K562 (cell line): Measurements from ENCODE around the gene ATP10B. TPM values are rescaled to one million over a fixed set of nuclear protein-coding genes. Genes with fewer than 3 reads are reported as not detected.

Experiments
- ATAC-seq: fragments of 200-7000 bp; cut with Tn5 transposase; 3 replicates; pipeline ENCODE4 v1.9.1; 2020; ENCODE audit warnings: moderate library complexity
- BruUV-seq: library from RNA; stranded (reverse); fragments of 400-500 nt; replicated peaks from 2 replicates; lab custom pipeline; 2021; lab: Mats Ljungman, UMichigan
- CTCF ChIA-PET: fragments of 300-600 bp; formaldehyde crosslinking; extraction: SDS; loops from one replicate; lab custom pipeline; 2021; ENCODE audit warnings: low intra/inter-chr PET ratio; lab: Yijun Ruan, JAX
- POLR2A ChIA-PET: fragments of 300-600, 350-650 bp; sonication (Branson Sonifier 250); formaldehyde crosslinking; extraction: SDS; loops from one replicate; lab custom pipeline; 2021; ENCODE audit warnings: antibody characterized with exemption, inconsistent platforms; lab: Yijun Ruan, JAX
- DNase-seq, 4 experiments: peaks; one replicate each; pipeline versions ENCODE4 v3.0.0 to v3.0.0-alpha.2; 2011 to 2018; ENCODE audit warnings: low spot score in 3 of 4, mixed read lengths in 3 of 4; ENCODE audit errors: extremely low read depth in 1 of 4
- FAIRE-seq: peaks from 2 replicates; lab custom pipeline; 2011; peaks lifted over from hg19 to GRCh38; lab: Jason Lieb, UNC
- H2AFZ ChIP-seq: 2 replicates; pipeline ENCODE4 v1.6.0; 2011; ENCODE audit warnings: low read depth, low read length, control low read depth, inconsistent platforms
- H3K27ac ChIP-seq: fragments of 200-600 bp; 3 replicates; pipeline ENCODE4 v1.8.0; 2011; ENCODE audit warnings: low read depth, mild to moderate bottlenecking, control low read depth, inconsistent platforms, low read length, moderate library complexity, mixed read lengths; ENCODE audit errors: extremely low read depth
- H3K27me3 ChIP-seq, 2 experiments: fragments of 300-600 bp in 1 of 2; 2 replicates in 1 of 2; 3 replicates in 1 of 2; pipeline versions ENCODE4 v1.6.0 to v1.8.0; 2011; ENCODE audit warnings: inconsistent platforms in 2 of 2, low read length in 2 of 2, mild to moderate bottlenecking in 1 of 2, mixed read lengths in 1 of 2, moderate library complexity in 1 of 2; ENCODE audit not compliant: control insufficient read depth in 2 of 2, insufficient read depth in 2 of 2
- H3K36me3 ChIP-seq: fragments of 300-600 bp; 3 replicates; pipeline ENCODE4 v1.8.0; 2011; ENCODE audit warnings: mild to moderate bottlenecking, low read length, inconsistent platforms; ENCODE audit not compliant: control insufficient read depth, insufficient read depth
- H3K4me1 ChIP-seq, 2 experiments: fragments of 200-600 bp in 1 of 2; replicated peaks in 1 of 2; 2 replicates in 1 of 2; 3 replicates in 1 of 2; pipeline versions ENCODE4 v1.5.1 to v1.8.0; 2011; ENCODE audit warnings: inconsistent platforms in 2 of 2, low read length in 2 of 2, mild to moderate bottlenecking in 1 of 2, mixed read lengths in 1 of 2, moderate library complexity in 1 of 2; ENCODE audit not compliant: control insufficient read depth in 2 of 2, insufficient read depth in 2 of 2
- H3K4me2 ChIP-seq: 2 replicates; pipeline ENCODE4 v1.6.1; 2011; ENCODE audit warnings: low read length, control low read depth, inconsistent platforms, mixed read lengths; ENCODE audit not compliant: insufficient read depth
- H3K4me3 ChIP-seq: fragments of 200-600 bp; sonication (generic), shearing (Covaris generic); 2 replicates; pipeline ENCODE4 v1.5.1; 2016; ENCODE audit warnings: control low read depth, inconsistent platforms
- H3K79me2 ChIP-seq: fragments of 200-600 bp; 3 replicates; pipeline ENCODE4 v1.8.0; 2011; ENCODE audit warnings: low read length, inconsistent platforms; ENCODE audit not compliant: control insufficient read depth, insufficient read depth
- H3K9ac ChIP-seq, 2 experiments: 2 replicates each; pipeline versions ENCODE4 v1.6.0 to v1.6.1; 2011; ENCODE audit warnings: low read depth in 2 of 2, low read length in 2 of 2, control low read depth in 1 of 2, inconsistent platforms in 1 of 2, mild to moderate bottlenecking in 1 of 2, mixed read lengths in 1 of 2; ENCODE audit not compliant: insufficient read depth in 1 of 2
- H3K9me1 ChIP-seq: one replicate; pipeline ENCODE4 v1.6.0; 2011; ENCODE audit warnings: inconsistent platforms, mild to moderate bottlenecking, low read length, moderate library complexity; ENCODE audit not compliant: control insufficient read depth, insufficient read depth
- H3K9me3 ChIP-seq: replicated peaks from 2 replicates; pipeline ENCODE4 v1.5.1; 2011; ENCODE audit warnings: low read depth, low read length, inconsistent platforms; ENCODE audit not compliant: control insufficient read depth, insufficient read depth
- H4K20me1 ChIP-seq: replicated peaks from 2 replicates; pipeline ENCODE4 v1.6.1; 2011; ENCODE audit warnings: low read length, inconsistent platforms, mixed read lengths; ENCODE audit not compliant: control insufficient read depth, insufficient read depth
- ATF1 ChIP-seq, 2 experiments: fragments of 450-650 bp in 1 of 2; IDR thresholded peaks; 2 replicates each; pipeline ENCODE4 v1.6.1; 2016; ENCODE audit warnings: missing compliant biosample characterization in 1 of 2, missing genetic modification characterization in 1 of 2
- FOXA1 ChIP-seq: fragments of 450-650 bp; IDR thresholded peaks from 2 replicates; pipeline ENCODE4 v1.6.1; 2016; ENCODE audit warnings: mild to moderate bottlenecking, borderline replicate concordance
- GTF3C2 ChIP-seq: IDR thresholded peaks from 3 replicates; pipeline ENCODE4 v1.6.1; 2011; ENCODE audit warnings: borderline replicate concordance, mild to moderate bottlenecking, moderate library complexity; ENCODE audit not compliant: insufficient read length; ENCODE audit errors: extremely low read depth
- HDAC2 ChIP-seq: fragments of 450-650 bp; IDR thresholded peaks from 2 replicates; pipeline ENCODE4 v1.6.1; 2016; ENCODE audit warnings: mild to moderate bottlenecking
- POLR2B ChIP-seq: fragments of 450-650 bp; IDR thresholded peaks from 2 replicates; pipeline ENCODE4 v1.6.1; 2018; ENCODE audit warnings: low read depth; ENCODE audit not compliant: partially characterized antibody
- SIX5 ChIP-seq, 2 experiments: IDR thresholded peaks; 2 replicates each; pipeline ENCODE4 v1.6.1; 2011; ENCODE audit warnings: low read length in 2 of 2, borderline replicate concordance in 1 of 2, low read depth in 1 of 2, mild to moderate bottlenecking in 1 of 2, moderate library complexity in 1 of 2; ENCODE audit not compliant: insufficient read depth in 1 of 2
- TBP ChIP-seq: optimal IDR thresholded peaks from 2 replicates; pipeline ENCODE3; 2011; ENCODE audit warnings: low read depth, low read length, improper control_type of control experiment
- ZFP30 ChIP-seq: fragments of 250-450 bp; sonication (Bioruptor Pico); IDR thresholded peaks from 2 replicates; pipeline ENCODE4 v1.8.0; 2022; ENCODE audit warnings: moderate library complexity, mild to moderate bottlenecking, inconsistent platforms, borderline replicate concordance
- ZNF232 ChIP-seq: sonication (generic); formaldehyde crosslinking; IDR thresholded peaks from 2 replicates; pipeline ENCODE4 v1.8.0; 2022; ENCODE audit warnings: mild to moderate bottlenecking, missing genetic modification reagents
- ZNF699 ChIP-seq: fragments of 250-450 bp; sonication (Bioruptor Pico); IDR thresholded peaks from 2 replicates; pipeline ENCODE4 v1.8.0; 2021; ENCODE audit warnings: mild to moderate bottlenecking, moderate library complexity; ENCODE audit not compliant: insufficient replicate concordance
- WGBS: fragments of 100-300 bp; shearing (Covaris generic); methylation state at CpG from one replicate; pipeline ENCODE4 v1.1.6; 2016; ENCODE audit warnings: low coverage, mixed read lengths; ENCODE audit not compliant: insufficient coverage; ENCODE audit errors: missing lambda C conversion rate; 5-methylcytosine and 5-hydroxymethylcytosine counted together
- in situ Hi-C: fragments of 300-500 bp; cut with MboI; formaldehyde crosslinking; loops from 4 replicates; pipeline ENCODE4 v1.15.0; 2018; ENCODE audit warnings: inconsistent platforms, mixed read lengths
- intact Hi-C: fragments of 100-400 bp; cut with micrococcal nuclease; formaldehyde crosslinking; loops from 2 replicates; pipeline ENCODE4 v1.14.2; 2022
- polyA plus RNA-seq, 8 experiments: library from polyadenylated mRNA; depleted of rRNA in 4 of 8; stranded (reverse) in 5 of 8; unstranded in 3 of 8; fragments of >200 nt; fragmentation: Nextera tagmentation in 2 of 8; fragmentation: Illumina TruSeq in 1 of 8; extraction: Ambion mirVana in 2 of 8; extraction: Trizol in 1 of 8; gene quantifications; 2 replicates each; pipeline versions ENCODE4 v1.2.1 to v1.2.3, GENCODE V29; 2011 to 2014; ENCODE audit warnings: inconsistent platforms in 1 of 8, missing spikeins in 1 of 8
- total RNA-seq, 7 experiments: library from RNA; depleted of rRNA in 6 of 7; stranded (reverse); fragments of >200 nt in 6 of 7; fragmentation: Illumina TruSeq in 2 of 7; extraction: Trizol in 2 of 7; gene quantifications; 2 replicates each; pipeline versions ENCODE4 v1.2.1 to v1.2.3, GENCODE V29; 2011 to 2021; ENCODE audit warnings: low replicate concordance in 1 of 7
- TF ChIP-seq, protein P1 (sequence below): fragments of 450-650 bp; IDR thresholded peaks from 2 replicates; pipeline ENCODE4 v1.7.0; 2016; ENCODE audit warnings: borderline replicate concordance
- TF ChIP-seq, protein P2 (sequence below): sonication (generic); formaldehyde crosslinking; IDR thresholded peaks from 2 replicates; pipeline ENCODE4 v1.8.1; 2023; ENCODE audit warnings: mild to moderate bottlenecking, missing genetic modification reagents, moderate library complexity
- TF ChIP-seq, protein P3 (sequence below): sonication (generic); IDR thresholded peaks from 2 replicates; pipeline ENCODE4 v1.6.1; 2016
- TF ChIP-seq, protein P4 (sequence below), 2 experiments: IDR thresholded peaks; 2 replicates each; pipeline ENCODE4 v1.6.1; 2011; ENCODE audit warnings: borderline replicate concordance in 1 of 2, control low read depth in 1 of 2, low read depth in 1 of 2, low read length in 1 of 2, mild to moderate bottlenecking in 1 of 2, mixed read lengths in 1 of 2, moderate library complexity in 1 of 2; ENCODE audit not compliant: insufficient read depth in 1 of 2, insufficient read length in 1 of 2, poor library complexity in 1 of 2, severe bottlenecking in 1 of 2; ENCODE audit errors: extremely low read depth in 1 of 2

Gene ATP10B
- total and polyA plus RNA-seq, 9 of the 15 experiments (the other 6 are each of a cell fraction or from before 2014, with no cell fraction given): 0.04 TPM; not detected in 8

DNA sequence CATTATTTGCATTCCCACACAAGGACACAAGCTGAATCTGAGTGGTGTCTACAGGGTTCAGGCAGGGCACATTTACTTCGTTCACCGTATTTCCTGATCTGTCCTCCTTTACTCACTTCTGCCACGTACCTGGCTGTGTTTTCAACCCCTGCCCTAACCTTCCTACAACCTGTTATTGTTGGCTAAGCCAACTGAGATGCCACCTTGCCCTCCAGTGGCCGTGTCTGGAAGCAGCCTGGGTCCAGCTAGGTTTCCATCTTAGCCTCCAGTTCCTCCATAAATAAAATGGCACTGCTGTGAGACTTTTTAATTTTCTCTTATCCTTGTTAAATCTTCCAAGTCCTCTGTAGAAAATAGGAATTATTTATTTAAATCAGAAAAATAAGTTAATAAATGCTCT is 64.8 kb downstream of the ATP10B start:
- DNase-seq (no peak), FAIRE-seq (no peak), ATAC-seq (no peak)
- Histone ChIP-seq H3K79me2 (no peaks in the 10 kb centered on the region), H3K27me3 (no peaks in the 10 kb centered on the region), H4K20me1 (no peaks in the 10 kb centered on the region), H3K9me3 (no peaks in the 10 kb centered on the region), H3K9ac (no peak overlapping the region), H2AFZ (no peak overlapping the region), H3K27ac (no peak overlapping the region), H3K4me2 (no peak overlapping the region), H3K36me3 (no peaks in the 10 kb centered on the region), H3K4me3 (no peak overlapping the region), H3K4me1 (no peaks in the 10 kb centered on the region), H3K9me1 (no peaks in the 10 kb centered on the region)
- intact Hi-C loops (no loop called here), in situ Hi-C loops (no loop called here)
- no TSS peak for BruUV-seq
- ChIA-PET CTCF (no interaction called here), POLR2A (no interaction called here)
- WGBS: 0% methylated on average over 4 of the region's 4 CpGs
- no peak for TF ChIP-seq GTF3C2
- TF ChIP-seq ZNF232 (CRISPR knock-in tag): no peak
- no peak for TF ChIP-seq FOXA1
- no peak for TF ChIP-seq ZFP30 (CRISPR knock-in tag)
- TF ChIP-seq, protein P1, sequence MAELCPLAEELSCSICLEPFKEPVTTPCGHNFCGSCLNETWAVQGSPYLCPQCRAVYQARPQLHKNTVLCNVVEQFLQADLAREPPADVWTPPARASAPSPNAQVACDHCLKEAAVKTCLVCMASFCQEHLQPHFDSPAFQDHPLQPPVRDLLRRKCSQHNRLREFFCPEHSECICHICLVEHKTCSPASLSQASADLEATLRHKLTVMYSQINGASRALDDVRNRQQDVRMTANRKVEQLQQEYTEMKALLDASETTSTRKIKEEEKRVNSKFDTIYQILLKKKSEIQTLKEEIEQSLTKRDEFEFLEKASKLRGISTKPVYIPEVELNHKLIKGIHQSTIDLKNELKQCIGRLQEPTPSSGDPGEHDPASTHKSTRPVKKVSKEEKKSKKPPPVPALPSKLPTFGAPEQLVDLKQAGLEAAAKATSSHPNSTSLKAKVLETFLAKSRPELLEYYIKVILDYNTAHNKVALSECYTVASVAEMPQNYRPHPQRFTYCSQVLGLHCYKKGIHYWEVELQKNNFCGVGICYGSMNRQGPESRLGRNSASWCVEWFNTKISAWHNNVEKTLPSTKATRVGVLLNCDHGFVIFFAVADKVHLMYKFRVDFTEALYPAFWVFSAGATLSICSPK: no peak
- TF ChIP-seq POLR2B: no peak
- no peak for TF ChIP-seq HDAC2
- TF ChIP-seq, protein P2, sequence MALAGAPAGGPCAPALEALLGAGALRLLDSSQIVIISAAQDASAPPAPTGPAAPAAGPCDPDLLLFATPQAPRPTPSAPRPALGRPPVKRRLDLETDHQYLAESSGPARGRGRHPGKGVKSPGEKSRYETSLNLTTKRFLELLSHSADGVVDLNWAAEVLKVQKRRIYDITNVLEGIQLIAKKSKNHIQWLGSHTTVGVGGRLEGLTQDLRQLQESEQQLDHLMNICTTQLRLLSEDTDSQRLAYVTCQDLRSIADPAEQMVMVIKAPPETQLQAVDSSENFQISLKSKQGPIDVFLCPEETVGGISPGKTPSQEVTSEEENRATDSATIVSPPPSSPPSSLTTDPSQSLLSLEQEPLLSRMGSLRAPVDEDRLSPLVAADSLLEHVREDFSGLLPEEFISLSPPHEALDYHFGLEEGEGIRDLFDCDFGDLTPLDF (CRISPR knock-in tag): no peak
- TF ChIP-seq, protein P3, sequence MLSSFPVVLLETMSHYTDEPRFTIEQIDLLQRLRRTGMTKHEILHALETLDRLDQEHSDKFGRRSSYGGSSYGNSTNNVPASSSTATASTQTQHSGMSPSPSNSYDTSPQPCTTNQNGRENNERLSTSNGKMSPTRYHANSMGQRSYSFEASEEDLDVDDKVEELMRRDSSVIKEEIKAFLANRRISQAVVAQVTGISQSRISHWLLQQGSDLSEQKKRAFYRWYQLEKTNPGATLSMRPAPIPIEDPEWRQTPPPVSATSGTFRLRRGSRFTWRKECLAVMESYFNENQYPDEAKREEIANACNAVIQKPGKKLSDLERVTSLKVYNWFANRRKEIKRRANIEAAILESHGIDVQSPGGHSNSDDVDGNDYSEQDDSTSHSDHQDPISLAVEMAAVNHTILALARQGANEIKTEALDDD: no peak
- no peak for TF ChIP-seq SIX5 (IDR thresholded peaks at IDR 0.05; ENCODE audit: borderline replicate concordance in 1 of 2, insufficient read depth in 1 of 2, low read depth in 1 of 2, low read length in 2 of 2)
- TF ChIP-seq ZNF699 (CRISPR knock-in tag): no peak
- no peak for TF ChIP-seq ATF1 (CRISPR knock-in tag; IDR thresholded peaks at IDR 0.05)
- TF ChIP-seq ATF1 (tag; IDR thresholded peaks at IDR 0.05): no peak
- TF ChIP-seq, protein P4, sequence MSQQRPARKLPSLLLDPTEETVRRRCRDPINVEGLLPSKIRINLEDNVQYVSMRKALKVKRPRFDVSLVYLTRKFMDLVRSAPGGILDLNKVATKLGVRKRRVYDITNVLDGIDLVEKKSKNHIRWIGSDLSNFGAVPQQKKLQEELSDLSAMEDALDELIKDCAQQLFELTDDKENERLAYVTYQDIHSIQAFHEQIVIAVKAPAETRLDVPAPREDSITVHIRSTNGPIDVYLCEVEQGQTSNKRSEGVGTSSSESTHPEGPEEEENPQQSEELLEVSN (IDR thresholded peaks at IDR 0.05; ENCODE audit: borderline replicate concordance in 1 of 2, extremely low read depth in 1 of 2, insufficient read depth in 1 of 2, insufficient read length in 1 of 2, low read depth in 1 of 2, low read length in 1 of 2, poor library complexity in 1 of 2, severe bottlenecking in 1 of 2): no peak
- TF ChIP-seq TBP: no peak
